ENCODE results near the gene ZNF30. TPM values are rescaled to one million over a fixed set of nuclear protein-coding genes. Genes with fewer than 3 reads are reported as not detected.

Gene ZNF30
- total RNA-seq, 1 experiment from 2014 or later, result 8.3 TPM

DNA sequence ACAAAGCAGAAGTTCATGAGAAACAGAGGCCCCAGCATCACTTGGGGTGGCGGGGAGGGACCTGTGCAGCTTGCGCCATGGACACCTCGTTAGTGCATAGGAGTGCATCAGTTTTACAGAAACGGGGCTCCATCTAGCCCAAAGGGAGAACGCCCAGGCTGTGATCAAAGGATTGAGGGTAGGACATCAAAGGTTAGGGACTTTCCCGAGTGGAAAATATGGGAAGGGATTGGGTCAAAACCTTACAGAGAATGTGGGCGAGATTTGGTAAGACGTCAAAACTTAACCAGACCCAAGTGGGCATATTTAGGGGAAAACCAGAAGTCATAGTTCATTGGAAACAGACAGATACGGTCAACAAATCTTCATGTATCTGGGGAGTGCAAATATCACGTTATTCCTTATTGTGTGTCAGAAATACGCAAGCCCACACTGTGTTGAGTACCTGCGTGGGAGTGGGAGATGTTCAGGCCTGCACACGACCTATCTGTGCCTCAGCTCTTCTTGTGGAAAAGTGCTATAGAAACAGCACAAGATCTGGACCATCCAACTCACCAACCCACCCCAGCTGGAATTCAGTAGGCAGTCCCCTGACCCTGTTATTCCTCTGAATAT is 64.0 kb downstream of the ZNF30 start:
- no peak overlapping the region for H3T11ph ChIP-seq (ENCODE audit: low read length)
- H3K4ac ChIP-seq (ENCODE audit: low read depth, low read length), result no peak overlapping the region
- H3K23ac ChIP-seq (ENCODE audit: insufficient read length, low read depth, low read length), result no peak overlapping the region
- H3K4me1 ChIP-seq (ENCODE audit: insufficient read depth, low read length), result peaks cover 3% of the 10 kb centered on the region; the same call in 1 of the 2 replicates
- Mint-ChIP-seq H3K9me3 (peaks cover 0 to 5% of the 10 kb centered on the region in 2 experiments; a peak in 2 of 5 replicates), H3K27me3 (ENCODE audit: low read depth) (no peaks in the 10 kb centered on the region; the same call in 1 of the 2 replicates), H3K36me3 (ENCODE audit: insufficient read depth in 1 of 3, low read depth in 3 of 3) (peaks cover 0 to 5% (median 0%) of the 10 kb centered on the region in 3 experiments; a peak in 3 of 7 replicates), H3K4me3 (no peak overlapping the region), H3K4me1 (peaks cover 8 to 9% of the 10 kb centered on the region in 2 experiments), H3K27ac (no peak overlapping the region)
- no CpG with 5 or more reads among the region's 13 CpGs for WGBS (ENCODE audit: extremely low coverage, insufficient read length, low lambda C conversion rate)
- no peak overlapping the region for H4K5ac ChIP-seq (ENCODE audit: insufficient read length, low read depth, low read length)
- H3K23me2 ChIP-seq (ENCODE audit: insufficient read length, low read depth, low read length, poor library complexity, severe bottlenecking), result no peaks in the 10 kb centered on the region
- peak overlapping the region; percentile 63 for H4K91ac ChIP-seq (ENCODE audit: insufficient read length, low read depth, low read length)
- no peak overlapping the region for H3K56ac ChIP-seq (ENCODE audit: insufficient read length, low read depth, low read length)
- H3K79me1 ChIP-seq (ENCODE audit: insufficient read depth, low read depth, low read length, poor library complexity, severe bottlenecking), result no peaks in the 10 kb centered on the region
- H3K14ac ChIP-seq (ENCODE audit: insufficient read depth, low read length), result no peak overlapping the region
- no peak for DNase-seq
- H2AFZ ChIP-seq (ENCODE audit: low read length), result no peak overlapping the region
- H3K27me3 ChIP-seq (ENCODE audit: insufficient read depth, low read length), result no peaks in the 10 kb centered on the region
- TF ChIP-seq, protein P1, sequence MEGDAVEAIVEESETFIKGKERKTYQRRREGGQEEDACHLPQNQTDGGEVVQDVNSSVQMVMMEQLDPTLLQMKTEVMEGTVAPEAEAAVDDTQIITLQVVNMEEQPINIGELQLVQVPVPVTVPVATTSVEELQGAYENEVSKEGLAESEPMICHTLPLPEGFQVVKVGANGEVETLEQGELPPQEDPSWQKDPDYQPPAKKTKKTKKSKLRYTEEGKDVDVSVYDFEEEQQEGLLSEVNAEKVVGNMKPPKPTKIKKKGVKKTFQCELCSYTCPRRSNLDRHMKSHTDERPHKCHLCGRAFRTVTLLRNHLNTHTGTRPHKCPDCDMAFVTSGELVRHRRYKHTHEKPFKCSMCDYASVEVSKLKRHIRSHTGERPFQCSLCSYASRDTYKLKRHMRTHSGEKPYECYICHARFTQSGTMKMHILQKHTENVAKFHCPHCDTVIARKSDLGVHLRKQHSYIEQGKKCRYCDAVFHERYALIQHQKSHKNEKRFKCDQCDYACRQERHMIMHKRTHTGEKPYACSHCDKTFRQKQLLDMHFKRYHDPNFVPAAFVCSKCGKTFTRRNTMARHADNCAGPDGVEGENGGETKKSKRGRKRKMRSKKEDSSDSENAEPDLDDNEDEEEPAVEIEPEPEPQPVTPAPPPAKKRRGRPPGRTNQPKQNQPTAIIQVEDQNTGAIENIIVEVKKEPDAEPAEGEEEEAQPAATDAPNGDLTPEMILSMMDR (conservative IDR thresholded peaks at IDR 0.05), result no peak
- no peak overlapping the region for H3K9ac ChIP-seq (ENCODE audit: extremely low read depth, insufficient read length, low read length)
- H2BK15ac ChIP-seq (ENCODE audit: low read depth, low read length), result no peak overlapping the region
- H3K18ac ChIP-seq (ENCODE audit: insufficient read length, low read depth, low read length), result no peak overlapping the region
- H2BK20ac ChIP-seq (ENCODE audit: low read depth, low read length, poor library complexity, severe bottlenecking), result no peak overlapping the region
- no peak overlapping the region for H2AK5ac ChIP-seq (ENCODE audit: insufficient read length, low read length)
- no peak overlapping the region for H2BK12ac ChIP-seq (ENCODE audit: insufficient read length, low read depth, low read length)
- H3K9me3 ChIP-seq (ENCODE audit: control insufficient read depth, low read depth, low read length), result no peaks in the 10 kb centered on the region
- H3K79me2 ChIP-seq (ENCODE audit: insufficient read depth, low read length), result no peaks in the 10 kb centered on the region
- no peak overlapping the region for H3K27ac ChIP-seq (ENCODE audit: insufficient read length, low read depth, low read length)
- H4K20me1 ChIP-seq (ENCODE audit: control insufficient read depth, insufficient read depth, insufficient read length), result no peaks in the 10 kb centered on the region
- no peak overlapping the region for H4K8ac ChIP-seq (replicated peaks; ENCODE audit: insufficient read length, low read depth, low read length)
- H2BK5ac ChIP-seq (ENCODE audit: insufficient read length, low read length), result no peak overlapping the region
- no peak overlapping the region for H2BK120ac ChIP-seq (ENCODE audit: low read depth, low read length, poor library complexity, severe bottlenecking)
- no peak overlapping the region for H3K4me2 ChIP-seq (ENCODE audit: insufficient read depth, insufficient read length, low read length)

All from H9 (cell line).